Measurements from ENCODE around the gene TANC1. TPM values are rescaled to one million over a fixed set of nuclear protein-coding genes. Genes with fewer than 3 reads are reported as not detected.
A peak's percentile ranks its signal among the peaks of the same experiment; 100 is the strongest.

TANC1 gene
- total and polyA plus RNA-seq, 4 donors, result 23.0 to 31.6 (median 25.0) TPM

GRCh38 chr2:159119652-159120257, 151.3 kb downstream of the TANC1 start:
- Histone ChIP-seq H3K9me3 (ENCODE audit: control insufficient read depth, insufficient read depth, low read length) (peaks cover 2% of the 10 kb centered on the region), H3K4me1 (ENCODE audit: control insufficient read depth, insufficient read depth, low read length) (peaks cover 7% of the 10 kb centered on the region), H3K27ac (ENCODE audit: low read depth, low read length) (no peak overlapping the region), H3K27me3 (ENCODE audit: control insufficient read depth, insufficient read depth, low read length) (no peaks in the 10 kb centered on the region), H3K4me3 (ENCODE audit: low read depth, low read length) (no peak overlapping the region), H3K36me3 (ENCODE audit: control insufficient read depth, insufficient read depth, low read length) (no peaks in the 10 kb centered on the region)
- DNase-seq (ENCODE audit: low read depth in 4 of 6, low spot score in 6 of 6), result no peak
- WGBS (ENCODE audit: insufficient coverage), result 87% methylated on average over 8 of the region's 8 CpGs

DNA sequence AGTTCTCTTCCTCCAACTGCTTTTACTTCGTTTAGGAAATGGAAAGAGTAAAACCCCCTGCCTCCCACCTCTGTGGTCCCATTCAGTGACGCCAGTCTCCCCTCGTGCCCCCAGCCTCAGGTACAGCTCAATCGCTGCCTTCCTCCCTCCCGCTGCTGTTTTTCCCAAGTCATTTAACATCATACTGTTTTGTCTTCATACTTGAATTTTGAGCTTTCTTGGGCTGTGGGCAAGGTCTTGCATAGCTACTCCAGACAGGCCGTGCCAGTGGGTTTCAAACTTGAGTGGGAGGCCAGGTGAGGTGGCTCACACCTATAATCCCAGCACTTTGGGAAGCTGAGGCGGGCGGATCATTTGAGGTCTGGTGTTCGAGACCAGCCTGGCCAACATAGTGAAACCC, 155.3 kb downstream of the TANC1 start:
- no peak overlapping the region for H3K27ac ChIP-seq (ENCODE audit: low read depth, low read length)
- WGBS (ENCODE audit: insufficient coverage), result 94% methylated on average over 5 of the region's 9 CpGs
- peaks cover 2% of the 10 kb centered on the region for H3K9me3 ChIP-seq (ENCODE audit: control insufficient read depth, insufficient read depth, low read length)

GRCh38 chr2:159124441-159124911, 156.0 kb downstream of the TANC1 start:
- Histone ChIP-seq H3K27ac (ENCODE audit: low read depth, low read length) (peak overlapping the region; percentile 54), H3K36me3 (ENCODE audit: control insufficient read depth, insufficient read depth, low read length) (no peaks in the 10 kb centered on the region), H3K4me3 (ENCODE audit: low read depth, low read length) (no peak overlapping the region), H3K4me1 (ENCODE audit: control insufficient read depth, insufficient read depth, low read length) (peaks cover 15% of the 10 kb centered on the region), H3K27me3 (ENCODE audit: control insufficient read depth, insufficient read depth, low read length) (no peaks in the 10 kb centered on the region), H3K9me3 (ENCODE audit: control insufficient read depth, insufficient read depth, low read length) (peaks cover 2% of the 10 kb centered on the region)
- 40% methylated on average over 1 of the region's 5 CpGs for WGBS (ENCODE audit: insufficient coverage)
- no peak for DNase-seq (ENCODE audit: low read depth in 4 of 6, low spot score in 6 of 6)

More for the DNA sequence above, 155.3 kb downstream of the TANC1 start:
- no peaks in the 10 kb centered on the region for H3K36me3 ChIP-seq (ENCODE audit: control insufficient read depth, insufficient read depth, low read length)
- peaks cover 15% of the 10 kb centered on the region for H3K4me1 ChIP-seq (ENCODE audit: control insufficient read depth, insufficient read depth, low read length)
- no peak for DNase-seq (ENCODE audit: low read depth in 4 of 6, low spot score in 6 of 6)
- no peak overlapping the region for H3K4me3 ChIP-seq (ENCODE audit: low read depth, low read length)
- no peaks in the 10 kb centered on the region for H3K27me3 ChIP-seq (ENCODE audit: control insufficient read depth, insufficient read depth, low read length)

GRCh38 chr2:159124931-159125467, 156.6 kb downstream of the TANC1 start:
- Histone ChIP-seq H3K27ac (ENCODE audit: low read depth, low read length) (no peak overlapping the region), H3K4me3 (ENCODE audit: low read depth, low read length) (no peak overlapping the region), H3K27me3 (ENCODE audit: control insufficient read depth, insufficient read depth, low read length) (no peaks in the 10 kb centered on the region), H3K9me3 (ENCODE audit: control insufficient read depth, insufficient read depth, low read length) (peaks cover 2% of the 10 kb centered on the region), H3K36me3 (ENCODE audit: control insufficient read depth, insufficient read depth, low read length) (no peaks in the 10 kb centered on the region), H3K4me1 (ENCODE audit: control insufficient read depth, insufficient read depth, low read length) (peaks cover 18% of the 10 kb centered on the region)
- DNase-seq (ENCODE audit: low read depth in 4 of 6, low spot score in 6 of 6), result peak in 1 of 6 donors; percentile 37
- 73% methylated on average over 2 of the region's 3 CpGs for WGBS (ENCODE audit: insufficient coverage)

DNA sequence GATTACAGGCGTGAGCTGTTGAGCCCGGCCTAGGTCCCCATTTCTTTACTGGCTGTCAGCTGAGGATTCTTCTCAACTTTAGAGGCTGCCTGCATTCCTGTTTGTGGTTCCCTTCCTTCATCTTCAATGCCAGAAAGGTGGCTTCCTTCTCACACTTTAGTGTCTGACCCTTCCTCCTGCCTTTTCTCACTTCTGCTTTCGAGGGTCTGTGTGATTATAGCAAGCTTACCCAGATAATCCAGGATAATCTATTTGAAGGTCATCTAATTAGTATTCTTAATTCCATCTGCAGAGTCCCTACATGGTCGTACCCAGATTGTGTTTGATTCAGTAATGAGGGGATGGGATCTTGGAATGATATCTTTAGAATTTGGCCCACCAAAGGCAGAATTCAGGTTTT, 157.4 kb downstream of the TANC1 start:
- Histone ChIP-seq H3K4me1 (ENCODE audit: control insufficient read depth, insufficient read depth, low read length) (peaks cover 25% of the 10 kb centered on the region), H3K4me3 (ENCODE audit: low read depth, low read length) (no peak overlapping the region), H3K27ac (ENCODE audit: low read depth, low read length) (no peak overlapping the region), H3K9me3 (ENCODE audit: control insufficient read depth, insufficient read depth, low read length) (peaks cover 2% of the 10 kb centered on the region), H3K27me3 (ENCODE audit: control insufficient read depth, insufficient read depth, low read length) (no peaks in the 10 kb centered on the region), H3K36me3 (ENCODE audit: control insufficient read depth, insufficient read depth, low read length) (no peaks in the 10 kb centered on the region)
- DNase-seq (ENCODE audit: low read depth in 4 of 6, low spot score in 6 of 6), result no peak
- 85% methylated on average over 2 of the region's 4 CpGs for WGBS (ENCODE audit: insufficient coverage)

- no peak for DNase-seq (ENCODE audit: low read depth in 4 of 6, low spot score in 6 of 6)
- no CpG with 5 or more reads among the region's 2 CpGs for WGBS (ENCODE audit: insufficient coverage)
- H3K36me3 ChIP-seq (ENCODE audit: control insufficient read depth, insufficient read depth, low read length), result no peaks in the 10 kb centered on the region
Measured at GRCh38 chr2:159126432-159127022, 158.1 kb downstream of the TANC1 start.

GRCh38 chr2:159128191-159128590, 159.8 kb downstream of the TANC1 start:
- WGBS (ENCODE audit: insufficient coverage), result no CpG with 5 or more reads among the region's 1 CpG
- DNase-seq (ENCODE audit: low read depth in 4 of 6, low spot score in 6 of 6), result no peak
- H3K36me3 ChIP-seq (ENCODE audit: control insufficient read depth, insufficient read depth, low read length), result no peaks in the 10 kb centered on the region
- no peak overlapping the region for H3K4me3 ChIP-seq (ENCODE audit: low read depth, low read length)
- no peaks in the 10 kb centered on the region for H3K27me3 ChIP-seq (ENCODE audit: control insufficient read depth, insufficient read depth, low read length)
- peaks cover 26% of the 10 kb centered on the region for H3K4me1 ChIP-seq (ENCODE audit: control insufficient read depth, insufficient read depth, low read length)
- H3K27ac ChIP-seq (ENCODE audit: low read depth, low read length), result no peak overlapping the region
- H3K9me3 ChIP-seq (ENCODE audit: control insufficient read depth, insufficient read depth, low read length), result peaks cover 2% of the 10 kb centered on the region

More at GRCh38 chr2:159126432-159127022, 158.1 kb downstream of the TANC1 start:
- Histone ChIP-seq H3K27ac (ENCODE audit: low read depth, low read length) (no peak overlapping the region), H3K4me1 (ENCODE audit: control insufficient read depth, insufficient read depth, low read length) (peaks cover 26% of the 10 kb centered on the region), H3K9me3 (ENCODE audit: control insufficient read depth, insufficient read depth, low read length) (peaks cover 2% of the 10 kb centered on the region), H3K4me3 (ENCODE audit: low read depth, low read length) (no peak overlapping the region), H3K27me3 (ENCODE audit: control insufficient read depth, insufficient read depth, low read length) (no peaks in the 10 kb centered on the region)

- no peak overlapping the region for H3K27ac ChIP-seq (ENCODE audit: low read depth, low read length)
- no peaks in the 10 kb centered on the region for H3K27me3 ChIP-seq (ENCODE audit: control insufficient read depth, insufficient read depth, low read length)
- peaks cover 2% of the 10 kb centered on the region for H3K9me3 ChIP-seq (ENCODE audit: control insufficient read depth, insufficient read depth, low read length)
- 50% methylated on average over 1 of the region's 1 CpG for WGBS (ENCODE audit: insufficient coverage)
- no peak overlapping the region for H3K4me3 ChIP-seq (ENCODE audit: low read depth, low read length)
- H3K4me1 ChIP-seq (ENCODE audit: control insufficient read depth, insufficient read depth, low read length), result peaks cover 24% of the 10 kb centered on the region
- no peaks in the 10 kb centered on the region for H3K36me3 ChIP-seq (ENCODE audit: control insufficient read depth, insufficient read depth, low read length)
- peak in 1 of 6 donors; percentile 68 for DNase-seq (ENCODE audit: low read depth in 4 of 6, low spot score in 6 of 6)
Measured at GRCh38 chr2:159129269-159129668, 160.8 kb downstream of the TANC1 start.

DNA sequence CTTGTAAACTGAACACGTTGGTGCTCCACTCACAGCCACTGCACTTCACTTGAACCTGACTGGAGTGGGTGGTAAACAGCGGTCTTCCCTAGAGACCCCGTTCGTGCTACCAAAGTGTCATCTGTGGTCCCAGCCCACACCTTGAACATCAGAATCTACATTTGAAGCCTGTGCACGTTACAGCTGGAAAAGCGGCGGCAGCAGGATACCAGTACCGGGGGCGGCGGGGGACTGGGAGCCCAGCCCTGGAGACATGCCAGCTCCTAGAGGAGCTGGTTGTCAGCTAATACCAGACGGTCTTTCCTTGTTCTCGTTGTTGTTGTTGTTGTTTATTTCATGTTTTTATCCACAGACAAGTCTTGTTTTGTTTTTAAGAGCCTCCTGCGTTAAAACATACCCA, 161.4 kb downstream of the TANC1 start:
- Histone ChIP-seq H3K4me1 (ENCODE audit: control insufficient read depth, insufficient read depth, low read length) (peaks cover 18% of the 10 kb centered on the region), H3K27me3 (ENCODE audit: control insufficient read depth, insufficient read depth, low read length) (no peaks in the 10 kb centered on the region), H3K27ac (ENCODE audit: low read depth, low read length) (no peak overlapping the region), H3K36me3 (ENCODE audit: control insufficient read depth, insufficient read depth, low read length) (no peaks in the 10 kb centered on the region), H3K4me3 (ENCODE audit: low read depth, low read length) (no peak overlapping the region), H3K9me3 (ENCODE audit: control insufficient read depth, insufficient read depth, low read length) (peaks cover 2% of the 10 kb centered on the region)
- WGBS (ENCODE audit: insufficient coverage), result 28% methylated on average over 9 of the region's 13 CpGs
- peak in 2 of 6 donors; percentile 53 to 70 for DNase-seq (ENCODE audit: low read depth in 4 of 6, low spot score in 6 of 6)

DNA sequence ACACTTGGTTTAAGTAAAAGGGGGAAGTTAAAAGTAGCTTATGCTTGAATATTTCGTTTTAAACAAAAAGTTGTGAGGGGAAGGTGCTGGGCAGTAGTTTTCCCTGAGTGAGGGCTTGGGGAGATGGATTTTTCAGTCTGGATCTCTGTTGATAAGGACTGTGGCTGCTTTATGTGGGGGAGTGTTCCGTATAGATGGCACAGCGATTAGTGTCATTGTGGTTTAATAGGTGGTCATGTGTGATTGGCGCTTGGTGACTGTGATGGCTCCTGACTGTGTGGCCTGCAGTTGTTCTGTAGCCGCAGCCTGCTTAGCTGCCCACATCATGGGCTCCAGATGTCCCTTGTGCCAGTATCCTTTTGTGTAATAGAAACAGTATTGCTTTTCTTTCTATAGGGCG, 161.9 kb downstream of the TANC1 start:
- Histone ChIP-seq H3K9me3 (ENCODE audit: control insufficient read depth, insufficient read depth, low read length) (peaks cover 2% of the 10 kb centered on the region), H3K27me3 (ENCODE audit: control insufficient read depth, insufficient read depth, low read length) (no peaks in the 10 kb centered on the region), H3K4me1 (ENCODE audit: control insufficient read depth, insufficient read depth, low read length) (peaks cover 16% of the 10 kb centered on the region), H3K27ac (ENCODE audit: low read depth, low read length) (no peak overlapping the region), H3K36me3 (ENCODE audit: control insufficient read depth, insufficient read depth, low read length) (no peaks in the 10 kb centered on the region), H3K4me3 (ENCODE audit: low read depth, low read length) (no peak overlapping the region)
- DNase-seq (ENCODE audit: low read depth in 4 of 6, low spot score in 6 of 6), result no peak
- 76% methylated on average over 4 of the region's 6 CpGs for WGBS (ENCODE audit: insufficient coverage)
